Measurements from ENCODE around the gene DNAJB7. TPM values are rescaled to one million over a fixed set of nuclear protein-coding genes. Genes with fewer than 3 reads are reported as not detected.
A peak's percentile ranks its signal among the peaks of the same experiment; 100 is the strongest.

DNAJB7 gene
- polyA plus RNA-seq, 1 donor (not counting 4 experiments of a cell fraction or from before 2014, with no cell fraction given): not detected

- no peaks in the 10 kb centered on the region for H4K20me1 ChIP-seq (ENCODE audit: control insufficient read depth, extremely low read depth, insufficient read depth, low read length)
- dilution Hi-C loops (cut with MboI; ENCODE audit: extremely low pct_ligation_motif_present, low sequenced_read_pairs): no loop called here
- no peak overlapping the region for H3K9ac ChIP-seq (ENCODE audit: control insufficient read depth, extremely low read depth, insufficient read depth, low read length)
- no peaks in the 10 kb centered on the region for H3K9me1 ChIP-seq (ENCODE audit: control insufficient read depth, extremely low read depth, insufficient read depth, low read length)
- no peak overlapping the region for H2AFZ ChIP-seq (ENCODE audit: control insufficient read depth, low read length)
- H3K4me2 ChIP-seq (ENCODE audit: control insufficient read depth, extremely low read depth, insufficient read depth, low read depth, low read length): no peak overlapping the region
- no peak overlapping the region for H3K4me3 ChIP-seq (ENCODE audit: control insufficient read depth in 2 of 3, extremely low read depth in 1 of 3, insufficient read depth in 2 of 3, low read depth in 1 of 3, low read length in 3 of 3)
- FAIRE-seq: no peak
- no peak overlapping the region for H3K27ac ChIP-seq (ENCODE audit: control insufficient read depth, insufficient read depth, low read length)
- no peak for DNase-seq (ENCODE audit: low read depth, low spot score)
- H3K27me3 ChIP-seq (ENCODE audit: control insufficient read depth, extremely low read depth, insufficient read depth, low read length): no peaks in the 10 kb centered on the region
- no peak for TF ChIP-seq EZH2 (IDR thresholded peaks at IDR 0.05; ENCODE audit: low read length)
- no peak for TF ChIP-seq CTCF (optimal IDR thresholded peaks at IDR 0.05 in 1 of 3, IDR thresholded peaks at IDR 0.05 in 1 of 3, conservative IDR thresholded peaks at IDR 0.05 in 1 of 3; ENCODE audit: extremely low read depth in 1 of 3, insufficient read depth in 2 of 3, low read length in 3 of 3)
- peaks cover 9% of the 10 kb centered on the region for H3K4me1 ChIP-seq (ENCODE audit: control insufficient read depth, extremely low read depth, insufficient read depth, low read length)
- H3K79me2 ChIP-seq (ENCODE audit: control insufficient read depth, insufficient read depth, low read length): peaks cover 63% of the 10 kb centered on the region
- peaks cover 4 to 9% of the 10 kb centered on the region in 2 experiments for H3K36me3 ChIP-seq (ENCODE audit: control insufficient read depth in 2 of 2, extremely low read depth in 1 of 2, insufficient read depth in 2 of 2, low read length in 2 of 2)
- no peaks in the 10 kb centered on the region for H3K9me3 ChIP-seq (ENCODE audit: control insufficient read depth, low read depth, low read length)
Measured at GRCh38 chr22:40862537-40862936, 624 bp upstream of the DNAJB7 start.

- Histone ChIP-seq H2AFZ (ENCODE audit: control insufficient read depth, low read length) (peak overlapping the region; percentile 93), H3K9me1 (ENCODE audit: control insufficient read depth, extremely low read depth, insufficient read depth, low read length) (no peaks in the 10 kb centered on the region), H3K79me2 (ENCODE audit: control insufficient read depth, insufficient read depth, low read length) (peaks cover 92% of the 10 kb centered on the region), H4K20me1 (ENCODE audit: control insufficient read depth, extremely low read depth, insufficient read depth, low read length) (no peaks in the 10 kb centered on the region), H3K9me3 (ENCODE audit: control insufficient read depth, low read depth, low read length) (no peaks in the 10 kb centered on the region), H3K4me2 (ENCODE audit: control insufficient read depth, extremely low read depth, insufficient read depth, low read depth, low read length) (peak overlapping the region; percentile 92), H3K27me3 (ENCODE audit: control insufficient read depth, extremely low read depth, insufficient read depth, low read length) (no peaks in the 10 kb centered on the region), H3K27ac (ENCODE audit: control insufficient read depth, insufficient read depth, low read length) (peak overlapping the region; percentile 98), H3K4me1 (ENCODE audit: control insufficient read depth, extremely low read depth, insufficient read depth, low read length) (peaks cover 27% of the 10 kb centered on the region), H3K36me3 (ENCODE audit: control insufficient read depth in 2 of 2, extremely low read depth in 1 of 2, insufficient read depth in 2 of 2, low read length in 2 of 2) (peaks cover 4 to 7% of the 10 kb centered on the region in 2 experiments), H3K4me3 (ENCODE audit: control insufficient read depth in 2 of 3, extremely low read depth in 1 of 3, insufficient read depth in 2 of 3, low read depth in 1 of 3, low read length in 3 of 3) (peak overlapping the region; percentile 89 to 99 (median 95)), H3K9ac (ENCODE audit: control insufficient read depth, extremely low read depth, insufficient read depth, low read length) (peak overlapping the region; percentile 97)
- TF ChIP-seq EZH2 (IDR thresholded peaks at IDR 0.05; ENCODE audit: low read length): no peak
- TF ChIP-seq CTCF (optimal IDR thresholded peaks at IDR 0.05 in 1 of 3, IDR thresholded peaks at IDR 0.05 in 1 of 3, conservative IDR thresholded peaks at IDR 0.05 in 1 of 3; ENCODE audit: extremely low read depth in 1 of 3, insufficient read depth in 2 of 3, low read length in 3 of 3): no peak
- FAIRE-seq (no peak), DNase-seq (ENCODE audit: low read depth, low spot score) (no peak)
- dilution Hi-C loops (cut with MboI; ENCODE audit: extremely low pct_ligation_motif_present, low sequenced_read_pairs): no loop called here
Measured at GRCh38 chr22:40857309-40857855, 4.5 kb downstream of the DNAJB7 start.
